RKO (cell line): ENCODE results near the gene THSD7A.

Source experiments
- DNase-seq: peaks from one replicate; pipeline ENCODE4 v3.0.0-alpha.2; 2016; ENCODE audit warnings: low spot score

THSD7A gene

GRCh38 chr7:11410656-11411644 is 421.0 kb downstream of the THSD7A start:
- DNase-seq: no peak

GRCh38 chr7:11404355-11404754 is 427.6 kb downstream of the THSD7A start:
- DNase-seq: no peak

GRCh38 chr7:11403781-11404180 is 428.2 kb downstream of the THSD7A start:
- DNase-seq: no peak

- DNase-seq: no peak
Observed at GRCh38 chr7:11394438-11394837, 437.6 kb downstream of the THSD7A start.

GRCh38 chr7:11379641-11380040 is 452.4 kb downstream of the THSD7A start:
- no peak for DNase-seq

- no peak for DNase-seq
Observed at GRCh38 chr7:11376529-11376928, 455.5 kb downstream of the THSD7A start.

- DNase-seq: no peak
Observed at GRCh38 chr7:11374629-11375028, 457.4 kb downstream of the THSD7A start.

GRCh38 chr7:11373546-11374142 is 458.4 kb downstream of the THSD7A start:
- DNase-seq: peak; percentile 29

- no peak for DNase-seq
Observed at GRCh38 chr7:11369696-11370095, 462.3 kb downstream of the THSD7A start.

GRCh38 chr7:11366118-11366517 is 465.9 kb downstream of the THSD7A start:
- no peak for DNase-seq

- no peak for DNase-seq
Observed at GRCh38 chr7:11358637-11359036, 473.4 kb downstream of the THSD7A start.

GRCh38 chr7:11355399-11356005 is 476.5 kb downstream of the THSD7A start:
- no peak for DNase-seq

GRCh38 chr7:11346302-11346701 is 485.7 kb downstream of the THSD7A start:
- no peak for DNase-seq

GRCh38 chr7:11345621-11346020 is 486.4 kb downstream of the THSD7A start:
- DNase-seq: no peak

- peak; percentile 42 for DNase-seq
Observed at GRCh38 chr7:11343818-11344413, 488.1 kb downstream of the THSD7A start.

- DNase-seq: no peak
Observed at GRCh38 chr7:11343136-11343535, 488.9 kb downstream of the THSD7A start.

GRCh38 chr7:11341285-11341944 is 490.6 kb downstream of the THSD7A start:
- DNase-seq: peak; percentile 44

- no peak for DNase-seq
Observed at GRCh38 chr7:11336432-11336831, 495.6 kb downstream of the THSD7A start.

- no peak for DNase-seq
Observed at GRCh38 chr7:11335947-11336346, 496.1 kb downstream of the THSD7A start.

GRCh38 chr7:11332865-11333228 is 499.2 kb downstream of the THSD7A start:
- DNase-seq: no peak

- DNase-seq: no peak
Observed at GRCh38 chr7:11332186-11332864, 499.7 kb downstream of the THSD7A start.
